Mesendoderm (in vitro differentiated cells): ENCODE results near the gene EML2.

ENCODE experiments used
- DNase-seq: peaks from one replicate; pipeline ENCODE4 v3.0.0; 2013
- H2AK5ac ChIP-seq: 2 replicates; pipeline ENCODE4 v1.6.1; 2013; ENCODE audit warnings: low read length, inconsistent platforms
- H2BK120ac ChIP-seq: 2 replicates; pipeline ENCODE4 v1.6.1; 2013; ENCODE audit warnings: low read depth, mild to moderate bottlenecking, low read length, moderate library complexity, mixed read lengths
- H2BK15ac ChIP-seq: replicated peaks from 2 replicates; pipeline ENCODE4 v1.6.1; 2013; ENCODE audit warnings: low read depth, mild to moderate bottlenecking, moderate library complexity
- H2BK5ac ChIP-seq: 2 replicates; pipeline ENCODE4 v1.6.1; 2013; ENCODE audit warnings: low read length, inconsistent platforms
- H3K18ac ChIP-seq: 2 replicates; pipeline ENCODE4 v1.6.1; 2013; ENCODE audit warnings: mild to moderate bottlenecking, low read length, mixed read lengths
- H3K23ac ChIP-seq: one replicate; pipeline ENCODE4 v1.6.1; 2013; ENCODE audit warnings: low read length
- H3K27ac ChIP-seq: 2 replicates; pipeline ENCODE4 v1.5.1; 2013; ENCODE audit warnings: low read depth, mild to moderate bottlenecking, inconsistent platforms, low read length, moderate library complexity
- H3K27me3 ChIP-seq: 2 replicates; pipeline ENCODE4 v1.6.1; 2013; ENCODE audit warnings: low read length, control low read depth, mild to moderate bottlenecking, inconsistent platforms; ENCODE audit not compliant: insufficient read depth, poor library complexity
- H3K36me3 ChIP-seq: 2 replicates; pipeline ENCODE4 v1.6.1; 2013; ENCODE audit warnings: low read length, inconsistent platforms; ENCODE audit not compliant: control insufficient read depth, insufficient read depth
- H3K4ac ChIP-seq: one replicate; pipeline ENCODE4 v1.6.1; 2013; ENCODE audit warnings: low read depth, mild to moderate bottlenecking, low read length, moderate library complexity
- H3K4me1 ChIP-seq: 2 replicates; pipeline ENCODE4 v1.6.1; 2013; ENCODE audit warnings: low read depth, low read length, inconsistent platforms; ENCODE audit not compliant: control insufficient read depth
- H3K4me2 ChIP-seq: 2 replicates; pipeline ENCODE4 v1.6.1; 2013; ENCODE audit warnings: low read length
- H3K4me3 ChIP-seq: 2 replicates; pipeline ENCODE4 v1.5.1; 2013; ENCODE audit warnings: mild to moderate bottlenecking, low read length
- H3K56ac ChIP-seq: one replicate; pipeline ENCODE4 v1.6.1; 2013; ENCODE audit warnings: low read length
- H3K79me1 ChIP-seq: 2 replicates; pipeline ENCODE4 v1.6.1; 2013; ENCODE audit warnings: low read length, inconsistent platforms
- H3K79me2 ChIP-seq: 2 replicates; pipeline ENCODE4 v1.6.1; 2013; ENCODE audit warnings: mild to moderate bottlenecking, low read length; ENCODE audit not compliant: control insufficient read depth, insufficient read depth
- H3K9ac ChIP-seq: 2 replicates; pipeline ENCODE4 v1.6.1; 2013; ENCODE audit warnings: low read length, inconsistent platforms
- H4K5ac ChIP-seq: one replicate; pipeline ENCODE4 v1.6.1; 2013; ENCODE audit warnings: low read length
- H4K8ac ChIP-seq: one replicate; pipeline ENCODE4 v1.6.1; 2013; ENCODE audit warnings: low read depth, mild to moderate bottlenecking, control low read depth, low read length, moderate library complexity
- WGBS: extraction: QIAGEN DNeasy Blood & Tissue Kit; methylation state at CpG from one replicate; pipeline ENCODE4 v1.1.7; 2013; ENCODE audit warnings: low lambda C conversion rate, missing lambda C conversion rate; ENCODE audit not compliant: insufficient coverage; ENCODE audit errors: extremely low coverage; 5-methylcytosine and 5-hydroxymethylcytosine counted together

The EML2 gene

DNA sequence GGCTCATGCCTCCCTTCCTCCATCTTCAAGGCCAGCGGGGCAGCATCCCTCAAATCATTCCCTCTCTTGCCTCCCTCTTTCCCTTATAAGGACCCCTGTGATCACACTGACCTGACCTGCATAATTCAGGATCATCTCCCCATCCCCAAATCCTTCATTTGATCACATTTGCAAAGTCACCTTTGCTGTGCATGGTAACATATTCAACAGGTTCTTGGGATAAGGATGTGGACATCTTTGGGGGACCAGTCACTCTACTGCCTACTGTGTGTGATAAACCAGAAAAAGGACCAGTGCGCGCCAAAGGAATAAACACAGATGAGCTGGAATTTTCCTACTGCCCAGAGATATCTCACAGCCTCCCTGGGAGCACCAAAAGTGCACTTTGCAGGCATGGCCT lies 62.5 kb downstream of the EML2 start:
- no peak overlapping the region for H4K5ac ChIP-seq
- H2AK5ac ChIP-seq, result no peak overlapping the region
- H2BK15ac ChIP-seq, result no peak overlapping the region
- WGBS, result no CpG with 5 or more reads among the region's 3 CpGs
- no peak overlapping the region for H3K4ac ChIP-seq
- H3K36me3 ChIP-seq, result no peaks in the 10 kb centered on the region
- peaks cover 1% of the 10 kb centered on the region for H3K79me1 ChIP-seq
- H3K4me2 ChIP-seq, result no peak overlapping the region
- DNase-seq, result no peak
- H2BK5ac ChIP-seq, result no peak overlapping the region
- H3K23ac ChIP-seq, result no peak overlapping the region
- no peak overlapping the region for H4K8ac ChIP-seq
- no peak overlapping the region for H3K27ac ChIP-seq
- no peak overlapping the region for H3K4me3 ChIP-seq
- H3K79me2 ChIP-seq, result no peaks in the 10 kb centered on the region
- H2BK120ac ChIP-seq, result no peak overlapping the region
- no peak overlapping the region for H3K18ac ChIP-seq
- H3K27me3 ChIP-seq, result no peaks in the 10 kb centered on the region
- H3K56ac ChIP-seq, result no peak overlapping the region
- no peaks in the 10 kb centered on the region for H3K4me1 ChIP-seq
- H3K9ac ChIP-seq, result no peak overlapping the region

DNA sequence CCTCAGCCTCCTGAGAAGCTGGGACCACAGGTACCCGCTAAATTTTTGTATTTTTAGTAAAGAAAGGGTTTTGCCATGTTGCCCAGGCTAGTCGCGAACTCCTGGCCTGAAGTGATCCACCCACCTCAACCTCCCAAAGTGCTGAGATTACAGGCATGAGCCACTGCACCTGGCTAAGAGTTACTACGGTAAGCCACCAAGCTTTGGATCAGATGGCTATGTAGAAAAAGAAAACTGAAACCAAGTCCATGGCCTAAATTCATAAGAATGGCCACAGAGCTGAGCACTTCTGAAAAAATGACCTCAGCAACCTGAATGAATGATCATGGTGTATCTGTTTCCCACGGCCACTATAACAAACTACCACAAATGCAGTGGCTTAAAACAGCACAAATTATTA lies 64.0 kb downstream of the EML2 start:
- Histone ChIP-seq H3K9ac (no peak overlapping the region), H3K23ac (no peak overlapping the region), H3K56ac (no peak overlapping the region), H3K79me1 (peaks cover 1% of the 10 kb centered on the region), H3K4me1 (no peaks in the 10 kb centered on the region), H3K4me2 (no peak overlapping the region), H4K5ac (no peak overlapping the region), H2BK15ac (no peak overlapping the region), H3K79me2 (no peaks in the 10 kb centered on the region), H4K8ac (no peak overlapping the region), H3K4ac (no peak overlapping the region), H3K27me3 (no peaks in the 10 kb centered on the region), H3K36me3 (no peaks in the 10 kb centered on the region), H3K18ac (no peak overlapping the region), H2BK5ac (no peak overlapping the region), H3K4me3 (no peak overlapping the region), H3K27ac (no peak overlapping the region), H2BK120ac (no peak overlapping the region), H2AK5ac (no peak overlapping the region)
- WGBS, result no CpG with 5 or more reads among the region's 5 CpGs
- no peak for DNase-seq

DNA sequence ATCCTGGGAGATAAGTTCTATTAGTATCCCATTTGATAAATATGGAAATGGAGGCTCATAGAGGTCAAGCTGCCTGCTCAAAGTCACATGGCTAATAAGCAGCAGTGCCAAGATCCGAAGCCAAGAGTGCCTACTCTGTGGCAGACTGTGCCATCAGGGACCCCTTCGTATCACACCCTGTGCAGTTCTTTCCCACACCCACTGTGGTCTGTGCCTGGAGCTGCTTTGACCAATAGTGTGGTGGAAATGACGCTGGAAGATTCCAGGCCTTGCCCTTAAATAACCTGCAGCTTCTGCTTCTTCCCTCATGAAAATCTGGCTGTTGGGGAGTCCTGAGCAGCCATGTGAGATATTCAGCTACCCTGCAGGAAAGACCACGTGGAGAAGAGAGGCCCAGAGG lies 64.7 kb downstream of the EML2 start:
- WGBS, result no CpG with 5 or more reads among the region's 4 CpGs
- Histone ChIP-seq H3K4me1 (no peaks in the 10 kb centered on the region), H2BK5ac (no peak overlapping the region), H3K56ac (no peak overlapping the region), H2BK15ac (no peak overlapping the region), H3K4me2 (no peak overlapping the region), H3K36me3 (no peaks in the 10 kb centered on the region), H2AK5ac (no peak overlapping the region), H3K4me3 (no peak overlapping the region), H3K18ac (no peak overlapping the region), H3K79me1 (peaks cover 1% of the 10 kb centered on the region), H3K4ac (no peak overlapping the region), H3K9ac (no peak overlapping the region), H3K23ac (no peak overlapping the region), H3K27me3 (no peaks in the 10 kb centered on the region), H3K79me2 (no peaks in the 10 kb centered on the region), H2BK120ac (no peak overlapping the region), H4K8ac (no peak overlapping the region), H4K5ac (no peak overlapping the region), H3K27ac (no peak overlapping the region)
- DNase-seq, result no peak

GRCh38 chr19:45571457-45572220 lies 67.6 kb downstream of the EML2 start:
- Histone ChIP-seq H4K5ac (no peak overlapping the region), H3K36me3 (no peaks in the 10 kb centered on the region), H3K9ac (no peak overlapping the region), H2BK15ac (no peak overlapping the region), H3K4me1 (no peaks in the 10 kb centered on the region), H3K23ac (no peak overlapping the region), H3K27me3 (no peaks in the 10 kb centered on the region), H2BK120ac (no peak overlapping the region), H3K79me2 (no peaks in the 10 kb centered on the region), H3K27ac (no peak overlapping the region), H2AK5ac (no peak overlapping the region), H3K4me2 (no peak overlapping the region), H3K79me1 (peaks cover 3% of the 10 kb centered on the region), H3K4ac (no peak overlapping the region), H3K18ac (no peak overlapping the region), H2BK5ac (no peak overlapping the region), H3K56ac (no peak overlapping the region), H4K8ac (no peak overlapping the region), H3K4me3 (no peak overlapping the region)
- DNase-seq, result no peak
- no CpG with 5 or more reads among the region's 8 CpGs for WGBS

- Histone ChIP-seq H2AK5ac (no peak overlapping the region), H3K27ac (no peak overlapping the region), H2BK120ac (no peak overlapping the region), H3K4me2 (no peak overlapping the region), H3K56ac (no peak overlapping the region), H2BK15ac (no peak overlapping the region), H3K23ac (no peak overlapping the region), H3K4ac (no peak overlapping the region), H4K5ac (no peak overlapping the region), H3K79me1 (peaks cover 3% of the 10 kb centered on the region), H4K8ac (no peak overlapping the region), H3K9ac (no peak overlapping the region), H3K36me3 (no peaks in the 10 kb centered on the region), H3K18ac (no peak overlapping the region), H3K27me3 (no peaks in the 10 kb centered on the region), H3K4me1 (no peaks in the 10 kb centered on the region), H3K4me3 (no peak overlapping the region), H2BK5ac (no peak overlapping the region), H3K79me2 (no peaks in the 10 kb centered on the region)
- peak; percentile 74 for DNase-seq
- no CpG with 5 or more reads among the region's 15 CpGs for whole genome bisulfite sequencing
Observed at GRCh38 chr19:45569619-45570421, 69.4 kb downstream of the EML2 start.
